Mucosa of stomach (tissue), 1 donor: ENCODE results near the gene FAM117B.

Experiments used
- H3K27me3 ChIP-seq: one replicate; pipeline ENCODE4 v1.7.0; 2013; ENCODE audit warnings: mild to moderate bottlenecking, low read length; ENCODE audit not compliant: control insufficient read depth, insufficient read depth
- H3K36me3 ChIP-seq: one replicate; pipeline ENCODE4 v1.7.0; 2013; ENCODE audit warnings: low read length; ENCODE audit not compliant: control insufficient read depth, insufficient read depth
- H3K4me1 ChIP-seq: one replicate; pipeline ENCODE4 v1.7.0; 2013; ENCODE audit warnings: mild to moderate bottlenecking, low read length; ENCODE audit not compliant: control insufficient read depth, insufficient read depth
- H3K4me3 ChIP-seq: one replicate; pipeline ENCODE4 v1.7.0; 2013; ENCODE audit warnings: low read length
- H3K9ac ChIP-seq: one replicate; pipeline ENCODE4 v1.7.0; 2013; ENCODE audit warnings: mild to moderate bottlenecking, low read length, moderate library complexity
- H3K9me3 ChIP-seq: one replicate; pipeline ENCODE4 v1.7.0; 2013; ENCODE audit warnings: mild to moderate bottlenecking, low read length, moderate library complexity; ENCODE audit not compliant: control insufficient read depth
- donor health status: Pancreatic carcinoma.

Gene FAM117B

GRCh38 chr2:202752071-202752470 lies 117.3 kb downstream of the FAM117B start:
- Histone ChIP-seq H3K36me3 (no peaks in the 10 kb centered on the region), H3K9ac (no peak overlapping the region), H3K4me1 (peaks cover 7% of the 10 kb centered on the region), H3K4me3 (no peak overlapping the region), H3K9me3 (no peaks in the 10 kb centered on the region), H3K27me3 (no peaks in the 10 kb centered on the region)

- Histone ChIP-seq H3K4me1 (peaks cover 12% of the 10 kb centered on the region), H3K9ac (no peak overlapping the region), H3K4me3 (no peak overlapping the region), H3K36me3 (no peaks in the 10 kb centered on the region), H3K27me3 (no peaks in the 10 kb centered on the region), H3K9me3 (no peaks in the 10 kb centered on the region)
Observed at GRCh38 chr2:202754936-202755335, 120.2 kb downstream of the FAM117B start.

GRCh38 chr2:202756598-202756997 lies 121.8 kb downstream of the FAM117B start:
- Histone ChIP-seq H3K27me3 (no peaks in the 10 kb centered on the region), H3K4me3 (no peak overlapping the region), H3K9ac (no peak overlapping the region), H3K36me3 (no peaks in the 10 kb centered on the region), H3K9me3 (no peaks in the 10 kb centered on the region), H3K4me1 (peaks cover 12% of the 10 kb centered on the region)

- Histone ChIP-seq H3K9ac (no peak overlapping the region), H3K27me3 (no peaks in the 10 kb centered on the region), H3K4me3 (no peak overlapping the region), H3K9me3 (no peaks in the 10 kb centered on the region), H3K36me3 (no peaks in the 10 kb centered on the region), H3K4me1 (peaks cover 12% of the 10 kb centered on the region)
Observed at GRCh38 chr2:202757339-202757738, 122.6 kb downstream of the FAM117B start.

- Histone ChIP-seq H3K4me3 (no peak overlapping the region), H3K27me3 (no peaks in the 10 kb centered on the region), H3K36me3 (no peaks in the 10 kb centered on the region), H3K9ac (no peak overlapping the region), H3K9me3 (no peaks in the 10 kb centered on the region), H3K4me1 (peaks cover 12% of the 10 kb centered on the region)
Observed at GRCh38 chr2:202758128-202758527, 123.4 kb downstream of the FAM117B start.

GRCh38 chr2:202758604-202759003 lies 123.8 kb downstream of the FAM117B start:
- H3K36me3 ChIP-seq: no peaks in the 10 kb centered on the region
- H3K9me3 ChIP-seq: no peaks in the 10 kb centered on the region
- H3K9ac ChIP-seq: no peak overlapping the region
- H3K27me3 ChIP-seq: no peaks in the 10 kb centered on the region
- peaks cover 12% of the 10 kb centered on the region for H3K4me1 ChIP-seq
- H3K4me3 ChIP-seq: no peak overlapping the region

GRCh38 chr2:202760848-202761247 lies 126.1 kb downstream of the FAM117B start:
- Histone ChIP-seq H3K36me3 (no peaks in the 10 kb centered on the region), H3K9ac (no peak overlapping the region), H3K9me3 (no peaks in the 10 kb centered on the region), H3K27me3 (no peaks in the 10 kb centered on the region), H3K4me1 (peaks cover 12% of the 10 kb centered on the region), H3K4me3 (no peak overlapping the region)

- H3K4me3 ChIP-seq: no peak overlapping the region
- H3K9me3 ChIP-seq: no peaks in the 10 kb centered on the region
- no peaks in the 10 kb centered on the region for H3K36me3 ChIP-seq
- H3K27me3 ChIP-seq: no peaks in the 10 kb centered on the region
- no peak overlapping the region for H3K9ac ChIP-seq
- H3K4me1 ChIP-seq: no peaks in the 10 kb centered on the region
Observed at GRCh38 chr2:202762556-202762955, 127.8 kb downstream of the FAM117B start.

GRCh38 chr2:202763916-202764315 lies 129.1 kb downstream of the FAM117B start:
- H3K4me1 ChIP-seq: no peaks in the 10 kb centered on the region
- H3K27me3 ChIP-seq: no peaks in the 10 kb centered on the region
- no peaks in the 10 kb centered on the region for H3K9me3 ChIP-seq
- H3K4me3 ChIP-seq: no peak overlapping the region
- no peaks in the 10 kb centered on the region for H3K36me3 ChIP-seq
- no peak overlapping the region for H3K9ac ChIP-seq

GRCh38 chr2:202764991-202765390 lies 130.2 kb downstream of the FAM117B start:
- no peaks in the 10 kb centered on the region for H3K9me3 ChIP-seq
- no peaks in the 10 kb centered on the region for H3K4me1 ChIP-seq
- no peak overlapping the region for H3K4me3 ChIP-seq
- no peaks in the 10 kb centered on the region for H3K27me3 ChIP-seq
- H3K36me3 ChIP-seq: no peaks in the 10 kb centered on the region
- H3K9ac ChIP-seq: no peak overlapping the region

GRCh38 chr2:202765436-202765835 lies 130.7 kb downstream of the FAM117B start:
- no peaks in the 10 kb centered on the region for H3K4me1 ChIP-seq
- H3K9me3 ChIP-seq: no peaks in the 10 kb centered on the region
- H3K4me3 ChIP-seq: no peak overlapping the region
- no peaks in the 10 kb centered on the region for H3K36me3 ChIP-seq
- H3K9ac ChIP-seq: no peak overlapping the region
- H3K27me3 ChIP-seq: no peaks in the 10 kb centered on the region

- Histone ChIP-seq H3K27me3 (no peaks in the 10 kb centered on the region), H3K36me3 (no peaks in the 10 kb centered on the region), H3K9me3 (no peaks in the 10 kb centered on the region), H3K4me1 (peaks cover 9% of the 10 kb centered on the region), H3K4me3 (no peak overlapping the region), H3K9ac (no peak overlapping the region)
Observed at GRCh38 chr2:202768273-202768672, 133.5 kb downstream of the FAM117B start.

GRCh38 chr2:202769201-202769600 lies 134.4 kb downstream of the FAM117B start:
- Histone ChIP-seq H3K9me3 (no peaks in the 10 kb centered on the region), H3K36me3 (no peaks in the 10 kb centered on the region), H3K9ac (no peak overlapping the region), H3K27me3 (no peaks in the 10 kb centered on the region), H3K4me1 (peaks cover 9% of the 10 kb centered on the region), H3K4me3 (no peak overlapping the region)
